Spleen (tissue), 7 donors: ENCODE measurements around the gene KCNMB2.

ENCODE experiments used
- POLR2A ChIP-seq, 3 donors: fragments of 450-650 bp; IDR thresholded peaks; one replicate each; pipeline ENCODE4 v1.5.1; 2017; ENCODE audit warnings: antibody characterized with exemption in 3 of 3, mild to moderate bottlenecking in 1 of 3
- TF ChIP-seq, protein P1 (sequence below), 11 experiments: fragments of 200-600 bp in 7 of 11; fragments of 450-650 bp in 4 of 11; sonication (generic) in 4 of 11; IDR thresholded peaks in 8 of 11; conservative IDR thresholded peaks in 3 of 11; 1 replicate in 7 of 11; 2 replicates in 4 of 11; pipeline versions ENCODE4 v1.4.0 to v1.8.0; 2016 to 2021; ENCODE audit warnings: antibody characterized with exemption in 11 of 11, inconsistent platforms in 4 of 11, mild to moderate bottlenecking in 1 of 11
- donor health status: DM: no; HTN: no; CAD: no; lungs with moderate emphysema.
- donor health status: DM: no; HTN: no; CAD: no.
- donor health status: DM: no; HTN: no; CAD: no.

GRCh38 chr3:178637802-178638201, 101.6 kb downstream of the KCNMB2 start:
- TF ChIP-seq POLR2A (IDR thresholded peaks at IDR 0.05) = no peak
- TF ChIP-seq, protein P1, sequence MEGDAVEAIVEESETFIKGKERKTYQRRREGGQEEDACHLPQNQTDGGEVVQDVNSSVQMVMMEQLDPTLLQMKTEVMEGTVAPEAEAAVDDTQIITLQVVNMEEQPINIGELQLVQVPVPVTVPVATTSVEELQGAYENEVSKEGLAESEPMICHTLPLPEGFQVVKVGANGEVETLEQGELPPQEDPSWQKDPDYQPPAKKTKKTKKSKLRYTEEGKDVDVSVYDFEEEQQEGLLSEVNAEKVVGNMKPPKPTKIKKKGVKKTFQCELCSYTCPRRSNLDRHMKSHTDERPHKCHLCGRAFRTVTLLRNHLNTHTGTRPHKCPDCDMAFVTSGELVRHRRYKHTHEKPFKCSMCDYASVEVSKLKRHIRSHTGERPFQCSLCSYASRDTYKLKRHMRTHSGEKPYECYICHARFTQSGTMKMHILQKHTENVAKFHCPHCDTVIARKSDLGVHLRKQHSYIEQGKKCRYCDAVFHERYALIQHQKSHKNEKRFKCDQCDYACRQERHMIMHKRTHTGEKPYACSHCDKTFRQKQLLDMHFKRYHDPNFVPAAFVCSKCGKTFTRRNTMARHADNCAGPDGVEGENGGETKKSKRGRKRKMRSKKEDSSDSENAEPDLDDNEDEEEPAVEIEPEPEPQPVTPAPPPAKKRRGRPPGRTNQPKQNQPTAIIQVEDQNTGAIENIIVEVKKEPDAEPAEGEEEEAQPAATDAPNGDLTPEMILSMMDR (IDR thresholded peaks at IDR 0.05 in 8 of 11, conservative IDR thresholded peaks at IDR 0.05 in 3 of 11) = no peak
